Left colon (tissue), 2 donors: ENCODE data around the gene SLC44A4. TPM values are rescaled to one million over a fixed set of nuclear protein-coding genes. Genes with fewer than 3 reads are reported as not detected.

Experiments used
- ATAC-seq: fragments of 200-7000 bp; cut with Tn5 transposase; one replicate; pipeline ENCODE4 v1.9.1; 2020; ENCODE audit warnings: mild to moderate bottlenecking, moderate library complexity
- DNase-seq, 2 donors: peaks; one replicate each; pipeline ENCODE4 v3.0.0-alpha.2; 2020
- intact Hi-C, 2 donors: fragments of 100-400 bp; cut with DNase I in 1 of 2; cut with micrococcal nuclease in 1 of 2; formaldehyde crosslinking; loops; one replicate each; pipeline versions ENCODE4 v1.11.2 to v1.14.0; 2022; cut with DNase I, micrococcal nuclease
- total RNA-seq, 2 donors: library from RNA; stranded (reverse); fragmentation: NEBNext Ultra II Directional; extraction: Animal tissue kit (Norgen Biotek cat#: 25700); gene quantifications; one replicate each; pipeline ENCODE4 v1.2.1, GENCODE V29; 2021
- donor health status: DM: no; HTN: no; CAD: no.
- donor health status: DM: yes; HTN: yes; CAD: no.

SLC44A4 gene
- total RNA-seq, 2 donors from 2014 or later: 763 to 988 TPM

- no peak for ATAC-seq
- intact Hi-C loops: no loop called here
- no peak for DNase-seq
Observed at GRCh38 chr6:31903957-31904356, 25.2 kb upstream of the SLC44A4 start.

GRCh38 chr6:31901953-31902643 is 23.3 kb upstream of the SLC44A4 start, which contains the start of gene ZBTB12:
Gene ZBTB12 (minus strand): TSS chr6:31902086. CDS start chr6:31901305, 781 bp downstream.
- DNase-seq (peak; percentile 91 to 92), ATAC-seq (peak; percentile 66)
- intact Hi-C loops: no loop called here

- DNase-seq: peak; percentile 78 to 79
- peak; percentile 14 for ATAC-seq
- intact Hi-C loops: no loop called here
Observed at GRCh38 chr6:31901415-31901952, 22.7 kb upstream of the SLC44A4 start.

GRCh38 chr6:31900917-31901414 is 22.2 kb upstream of the SLC44A4 start:
- intact Hi-C loops: no loop called here
- peak; percentile 39 to 40 for DNase-seq
- ATAC-seq: no peak

- intact Hi-C loops: no loop called here
- DNase-seq: peak in 1 of 2 donors; percentile 20
- no peak for ATAC-seq
Observed at GRCh38 chr6:31899882-31900722, 21.3 kb upstream of the SLC44A4 start.

GRCh38 chr6:31899215-31899614 is 20.4 kb upstream of the SLC44A4 start:
- no peak for DNase-seq
- no peak for ATAC-seq
- intact Hi-C loops: no loop called here

GRCh38 chr6:31898383-31899011 is 19.7 kb upstream of the SLC44A4 start:
- intact Hi-C loops: no loop called here
- DNase-seq: peak in 1 of 2 donors; percentile 39
- ATAC-seq: peak; percentile 56

GRCh38 chr6:31897612-31898382 is 19.0 kb upstream of the SLC44A4 start, which contains the start of gene EHMT2:
Gene EHMT2 (minus strand): TSS chr6:31897698. CDS start chr6:31897677, 21 bp downstream.
- DNase-seq: peak; percentile 82 to 87
- peak; percentile 74 for ATAC-seq
- intact Hi-C loops: no loop called here

- no peak for ATAC-seq
- no peak for DNase-seq
Observed at GRCh38 chr6:31896856-31897611, 18.2 kb upstream of the SLC44A4 start.

GRCh38 chr6:31896493-31896855 is 17.7 kb upstream of the SLC44A4 start:
- intact Hi-C loops: no loop called here
- ATAC-seq (no peak), DNase-seq (no peak)

More at GRCh38 chr6:31896856-31897611, 18.2 kb upstream of the SLC44A4 start:
- intact Hi-C loops: no loop called here

- intact Hi-C loops: no loop called here
- DNase-seq: no peak
- ATAC-seq: no peak
Observed at GRCh38 chr6:31892821-31893220, 14.0 kb upstream of the SLC44A4 start.

- DNase-seq (no peak), ATAC-seq (no peak)
- intact Hi-C loops: no loop called here
Observed at GRCh38 chr6:31889331-31889972, 10.7 kb upstream of the SLC44A4 start.

GRCh38 chr6:31888276-31889258 is 9.8 kb upstream of the SLC44A4 start:
- ATAC-seq: peak; percentile 55
- DNase-seq: peak in 1 of 2 donors; percentile 69
- intact Hi-C loops: no loop called here

- intact Hi-C loops: no loop called here
- ATAC-seq: peak; percentile 3
- no peak for DNase-seq
Observed at GRCh38 chr6:31887173-31888007, 8.6 kb upstream of the SLC44A4 start.

- ATAC-seq: peak; percentile 8
- DNase-seq: no peak
- intact Hi-C loops: no loop called here
Observed at GRCh38 chr6:31886541-31886991, 7.8 kb upstream of the SLC44A4 start.
